Transverse colon (tissue), 4 donors: Measurements from ENCODE around the gene BNIP5. TPM values are rescaled to one million over a fixed set of nuclear protein-coding genes. Genes with fewer than 3 reads are reported as not detected.

Source experiments
- DNase-seq: peaks from one replicate; pipeline ENCODE4 v3.0.0-alpha.2; 2019
- H3K27ac ChIP-seq, 4 donors: fragments of 200-600 bp; sonication (generic); 2 replicates each; pipeline ENCODE4 v1.5.1; 2016 to 2018; ENCODE audit warnings: inconsistent platforms in 4 of 4
- H3K27me3 ChIP-seq: fragments of 200-600 bp; sonication (generic); 2 replicates; pipeline ENCODE4 v1.5.1; 2017; ENCODE audit warnings: inconsistent platforms
- H3K36me3 ChIP-seq, 4 donors: fragments of 200-600 bp; sonication (generic); 2 replicates each; pipeline ENCODE4 v1.5.1; 2017 to 2019; ENCODE audit warnings: inconsistent platforms in 4 of 4
- H3K4me1 ChIP-seq, 4 donors: fragments of 200-600 bp; sonication (generic); 2 replicates each; pipeline ENCODE4 v1.5.1; 2017 to 2020; ENCODE audit warnings: inconsistent platforms in 4 of 4
- H3K4me3 ChIP-seq, 4 donors: fragments of 200-600 bp; sonication (generic); 1 replicate in 1 of 4; 2 replicates in 3 of 4; pipeline versions ENCODE4 v1.5.1 to v1.6.1; 2017 to 2019; ENCODE audit warnings: inconsistent platforms in 4 of 4
- H3K9me3 ChIP-seq, 2 donors: fragments of 200-600 bp; sonication (generic); 2 replicates each; pipeline ENCODE4 v1.5.1; 2017 to 2019; ENCODE audit warnings: inconsistent platforms in 2 of 2
- EP300 ChIP-seq: sonication (generic); formaldehyde crosslinking; IDR thresholded peaks from one replicate; pipeline ENCODE4 v1.6.1; 2017; ENCODE audit warnings: antibody characterized with exemption, low read depth
- POLR2A ChIP-seq: fragments of 450-650 bp; IDR thresholded peaks from one replicate; pipeline ENCODE4 v1.6.1; 2016; ENCODE audit warnings: antibody characterized with exemption, mild to moderate bottlenecking, moderate library complexity
- POLR2AphosphoS5 ChIP-seq, 3 donors: sonication (generic); formaldehyde crosslinking; IDR thresholded peaks; one replicate each; pipeline ENCODE4 v1.6.1; 2016; ENCODE audit warnings: antibody characterized with exemption in 3 of 3
- WGBS, 2 donors: methylation state at CpG; one replicate each; pipeline ENCODE4 v1.1.5; 2018; ENCODE audit warnings: low coverage in 1 of 2; 5-methylcytosine and 5-hydroxymethylcytosine counted together
- in situ Hi-C, 4 donors: fragments of 200-750 bp; cut with MboI; loops; one replicate each; pipeline versions ENCODE4 v1.15.0 to v1.15.1; 2017; ENCODE audit warnings: low sequenced_read_pairs in 3 of 4, low pct_ligation_motif_present in 1 of 4, low pct_unique_long_range_greater_than_20kb in 1 of 4
- intact Hi-C: fragments of 100-400 bp; cut with DNase I; formaldehyde crosslinking; loops from one replicate; pipeline ENCODE4 v1.15.1; 2023; ENCODE audit warnings: low total_unique reads
- total RNA-seq, 4 donors: library from RNA; depleted of rRNA; stranded (reverse); fragments of >200 nt; gene quantifications; one replicate each; pipeline ENCODE4 v1.1.0, GENCODE V29; 2016
- TF ChIP-seq, protein P1 (sequence below), 5 experiments: fragments of 200-600 bp in 3 of 5; fragments of 450-650 bp in 2 of 5; sonication (generic) in 3 of 5; IDR thresholded peaks; 1 replicate in 2 of 5; 2 replicates in 3 of 5; pipeline ENCODE4 v1.5.1; 2016 to 2017; ENCODE audit warnings: antibody characterized with exemption in 5 of 5, inconsistent platforms in 3 of 5, mild to moderate bottlenecking in 2 of 5, moderate library complexity in 1 of 5

Gene BNIP5
- total RNA-seq, 4 donors from 2014 or later: 6.0 to 23.6 (median 14.1) TPM

DNA sequence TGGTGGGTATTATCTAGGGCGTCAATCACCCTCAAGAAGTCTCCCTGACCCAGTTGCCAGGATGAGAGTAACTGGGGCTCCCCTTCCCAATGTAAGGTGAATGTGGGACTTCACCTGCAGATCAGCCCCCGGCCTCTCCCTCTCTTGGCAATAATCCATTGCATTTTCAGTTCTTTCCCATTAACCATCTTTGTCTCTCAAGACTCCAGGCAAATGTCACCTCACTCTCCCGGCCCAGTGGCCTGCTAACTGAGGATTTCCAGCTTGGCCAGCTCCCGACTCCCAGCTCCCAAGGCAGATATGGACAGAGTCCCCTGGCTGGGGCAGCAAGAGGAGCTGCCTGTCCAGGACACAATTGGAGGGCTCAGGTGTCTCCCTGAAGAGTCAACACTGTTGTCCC is 43.5 kb upstream of the BNIP5 start:
- whole genome bisulfite sequencing, 2 donors: 67 to 85% methylated on average over 2 to 4 of the region's 4 CpGs
- no peaks in the 10 kb centered on the region for H3K27me3 ChIP-seq
- in situ Hi-C loops (no loop called here), intact Hi-C loops (no loop called here)
- H3K36me3 ChIP-seq: no peaks in the 10 kb centered on the region
- no peaks in the 10 kb centered on the region for H3K4me1 ChIP-seq
- no peak for TF ChIP-seq POLR2AphosphoS5 (IDR thresholded peaks at IDR 0.05)
- TF ChIP-seq, protein P1, sequence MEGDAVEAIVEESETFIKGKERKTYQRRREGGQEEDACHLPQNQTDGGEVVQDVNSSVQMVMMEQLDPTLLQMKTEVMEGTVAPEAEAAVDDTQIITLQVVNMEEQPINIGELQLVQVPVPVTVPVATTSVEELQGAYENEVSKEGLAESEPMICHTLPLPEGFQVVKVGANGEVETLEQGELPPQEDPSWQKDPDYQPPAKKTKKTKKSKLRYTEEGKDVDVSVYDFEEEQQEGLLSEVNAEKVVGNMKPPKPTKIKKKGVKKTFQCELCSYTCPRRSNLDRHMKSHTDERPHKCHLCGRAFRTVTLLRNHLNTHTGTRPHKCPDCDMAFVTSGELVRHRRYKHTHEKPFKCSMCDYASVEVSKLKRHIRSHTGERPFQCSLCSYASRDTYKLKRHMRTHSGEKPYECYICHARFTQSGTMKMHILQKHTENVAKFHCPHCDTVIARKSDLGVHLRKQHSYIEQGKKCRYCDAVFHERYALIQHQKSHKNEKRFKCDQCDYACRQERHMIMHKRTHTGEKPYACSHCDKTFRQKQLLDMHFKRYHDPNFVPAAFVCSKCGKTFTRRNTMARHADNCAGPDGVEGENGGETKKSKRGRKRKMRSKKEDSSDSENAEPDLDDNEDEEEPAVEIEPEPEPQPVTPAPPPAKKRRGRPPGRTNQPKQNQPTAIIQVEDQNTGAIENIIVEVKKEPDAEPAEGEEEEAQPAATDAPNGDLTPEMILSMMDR (IDR thresholded peaks at IDR 0.05): no peak
- no peak for TF ChIP-seq EP300
- no peak for TF ChIP-seq POLR2A
- no peaks in the 10 kb centered on the region for H3K9me3 ChIP-seq
- H3K4me3 ChIP-seq: no peak overlapping the region
- H3K27ac ChIP-seq: no peak overlapping the region
- no peak for DNase-seq

DNA sequence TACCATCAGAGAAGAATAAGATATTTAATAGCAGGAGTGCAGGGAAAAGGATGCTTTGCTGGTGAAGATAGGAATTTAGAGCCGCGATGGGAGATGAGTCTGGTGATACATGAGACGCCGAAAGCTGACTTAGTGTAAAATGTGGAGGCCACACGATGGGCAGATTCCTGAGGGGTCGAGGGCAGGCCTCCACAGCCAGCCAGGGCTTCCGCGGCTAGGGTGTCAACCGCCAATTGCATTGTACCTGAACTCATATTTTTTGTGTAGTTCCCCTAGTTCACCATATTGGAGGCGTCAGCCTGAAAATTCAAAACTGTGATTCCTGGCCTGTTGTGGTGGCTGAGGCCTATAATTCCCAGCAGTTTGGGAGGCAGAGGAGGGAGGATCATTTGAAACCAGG is 42.2 kb upstream of the BNIP5 start:
- Histone ChIP-seq H3K4me3 (no peak overlapping the region), H3K9me3 (no peaks in the 10 kb centered on the region), H3K36me3 (no peaks in the 10 kb centered on the region), H3K27ac (no peak overlapping the region), H3K27me3 (no peaks in the 10 kb centered on the region), H3K4me1 (no peaks in the 10 kb centered on the region)
- 89% methylated on average over 10 of the region's 10 CpGs; no CpG with 5 or more reads in 1 of the 2 donors for WGBS, 2 donors
- no peak for TF ChIP-seq POLR2AphosphoS5 (IDR thresholded peaks at IDR 0.05)
- no peak for TF ChIP-seq EP300
- no peak for TF ChIP-seq POLR2A
- TF ChIP-seq, protein P1 (IDR thresholded peaks at IDR 0.05): no peak
- intact Hi-C loops: no loop called here
- DNase-seq: no peak
- in situ Hi-C loops: no loop called here

DNA sequence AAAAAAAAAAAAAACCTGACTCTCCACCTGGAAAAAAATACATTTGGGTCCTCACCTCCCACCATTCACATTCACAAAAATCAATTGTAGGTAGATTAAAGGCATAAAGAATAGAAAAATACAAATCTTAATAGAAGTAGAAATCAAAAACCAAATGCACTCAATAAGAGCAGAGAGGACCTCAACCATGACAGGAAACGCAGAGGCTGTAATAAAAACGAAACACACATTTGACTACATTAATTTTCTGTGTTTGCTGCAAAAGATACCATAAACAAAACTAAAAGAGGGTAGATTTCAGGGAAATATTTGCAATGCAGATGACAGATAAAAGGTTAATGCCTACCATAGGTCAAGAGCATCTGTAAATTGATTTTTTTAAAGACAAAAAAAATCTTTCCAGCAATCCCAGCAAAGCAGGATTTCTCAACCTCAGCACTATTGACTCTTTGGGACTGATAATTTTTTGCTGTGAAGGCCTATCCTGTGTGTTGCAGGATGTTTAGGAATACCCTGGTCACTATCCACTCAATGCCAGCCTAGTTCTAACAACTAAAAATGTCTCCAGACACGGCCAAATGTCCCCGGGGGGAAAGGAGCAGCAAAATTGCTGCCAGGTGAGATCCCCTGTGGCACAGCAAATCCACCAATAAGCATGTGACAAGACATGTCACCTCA is 41.7 kb upstream of the BNIP5 start:
- Histone ChIP-seq H3K9me3 (no peaks in the 10 kb centered on the region), H3K27me3 (no peaks in the 10 kb centered on the region), H3K4me1 (no peaks in the 10 kb centered on the region), H3K27ac (no peak overlapping the region), H3K36me3 (no peaks in the 10 kb centered on the region), H3K4me3 (no peak overlapping the region)
- in situ Hi-C loops (no loop called here), intact Hi-C loops (no loop called here)
- 50 to 82% methylated on average over 2 to 4 of the region's 4 CpGs for WGBS, 2 donors
- TF ChIP-seq EP300 (no peak), POLR2A (no peak), POLR2AphosphoS5 (IDR thresholded peaks at IDR 0.05) (no peak)
- TF ChIP-seq, protein P1 (IDR thresholded peaks at IDR 0.05): no peak
- DNase-seq: no peak

DNA sequence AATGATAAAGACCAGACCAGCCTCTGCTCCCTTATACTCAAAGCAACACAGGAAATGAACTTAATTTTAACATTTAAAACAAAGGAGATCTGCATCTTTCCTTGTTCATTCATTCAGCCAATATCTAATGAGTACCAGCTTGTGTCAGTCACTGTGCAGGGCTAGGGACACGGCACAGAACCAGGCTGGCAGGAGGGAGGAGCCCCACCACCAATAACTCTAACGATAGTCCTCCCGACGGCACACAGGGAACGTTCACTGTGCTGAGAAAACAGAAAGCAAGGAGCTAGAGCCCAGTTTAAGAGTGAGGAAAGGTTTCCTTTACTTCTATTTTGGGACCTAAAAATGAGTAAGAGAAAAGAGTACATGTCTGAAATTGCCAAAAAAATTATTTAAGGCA is 40.9 kb upstream of the BNIP5 start:
- no peaks in the 10 kb centered on the region for H3K9me3 ChIP-seq
- H3K4me1 ChIP-seq: no peaks in the 10 kb centered on the region
- no peak for TF ChIP-seq POLR2A
- TF ChIP-seq EP300: no peak
- H3K27ac ChIP-seq: no peak overlapping the region
- H3K4me3 ChIP-seq: no peak overlapping the region
- no peaks in the 10 kb centered on the region for H3K27me3 ChIP-seq
- intact Hi-C loops: no loop called here
- WGBS, 2 donors: 81 to 88% methylated on average over 4 to 5 of the region's 5 CpGs
- in situ Hi-C loops: no loop called here
- H3K36me3 ChIP-seq: no peaks in the 10 kb centered on the region
- DNase-seq: no peak

DNA sequence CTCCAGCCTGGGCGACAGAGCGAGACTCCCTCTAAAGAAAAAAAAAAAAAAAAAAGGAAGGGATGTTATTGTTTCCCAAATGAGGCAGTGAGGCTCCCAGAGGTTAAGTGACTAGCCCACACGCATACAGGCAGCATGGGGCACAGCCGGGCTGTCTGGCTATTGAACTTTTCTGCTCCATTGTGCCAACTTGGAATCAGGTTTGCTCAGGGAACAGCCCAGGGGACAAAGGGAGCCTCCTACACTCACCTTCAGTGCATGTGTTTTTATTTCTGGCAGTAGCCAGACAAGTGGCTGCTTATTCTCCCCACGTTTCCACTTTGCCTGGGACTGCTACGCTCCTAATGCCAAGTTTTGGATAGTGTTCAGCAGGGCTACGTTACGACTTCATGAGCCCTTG is 40.1 kb upstream of the BNIP5 start:
- no peaks in the 10 kb centered on the region for H3K36me3 ChIP-seq
- no peak overlapping the region for H3K27ac ChIP-seq
- intact Hi-C loops: no loop called here
- no peaks in the 10 kb centered on the region for H3K27me3 ChIP-seq
- DNase-seq: no peak
- WGBS, 2 donors: 80 to 94% methylated on average over 2 to 8 of the region's 8 CpGs
- TF ChIP-seq EP300 (no peak), POLR2A (no peak), POLR2AphosphoS5 (IDR thresholded peaks at IDR 0.05) (no peak)
- TF ChIP-seq, protein P1 (IDR thresholded peaks at IDR 0.05): no peak
- in situ Hi-C loops: no loop called here
- H3K9me3 ChIP-seq: no peaks in the 10 kb centered on the region
- H3K4me1 ChIP-seq: no peaks in the 10 kb centered on the region
- H3K4me3 ChIP-seq: no peak overlapping the region
